Sigmoid colon (tissue), 7 donors: ENCODE measurements around the gene C1orf122. TPM values are rescaled to one million over a fixed set of nuclear protein-coding genes. Genes with fewer than 3 reads are reported as not detected.
A peak's percentile ranks its signal among the peaks of the same experiment; 100 is the strongest.

Source experiments
- DNase-seq: peaks from one replicate; pipeline ENCODE4 v3.0.0-alpha.2; 2019
- H3K27ac ChIP-seq, 4 donors: fragments of 200-600 bp; sonication (generic); one replicate each; pipeline ENCODE4 v1.5.1; 2016 to 2019; ENCODE audit warnings: mild to moderate bottlenecking in 1 of 4
- H3K27me3 ChIP-seq, 3 donors: fragments of 200-600 bp; sonication (generic); one replicate each; pipeline ENCODE4 v1.5.1; 2019; ENCODE audit warnings: mild to moderate bottlenecking in 1 of 3
- H3K36me3 ChIP-seq, 4 donors: fragments of 200-600 bp; sonication (generic); one replicate each; pipeline ENCODE4 v1.5.1; 2016 to 2019
- H3K4me1 ChIP-seq, 4 donors: fragments of 200-600 bp; sonication (generic); one replicate each; pipeline ENCODE4 v1.5.1; 2017 to 2019
- H3K4me3 ChIP-seq, 4 donors: fragments of 200-600 bp; sonication (generic); one replicate each; pipeline ENCODE4 v1.5.1; 2017 to 2019; ENCODE audit warnings: mild to moderate bottlenecking in 2 of 4, moderate library complexity in 1 of 4
- H3K9me3 ChIP-seq, 4 donors: fragments of 200-600 bp in 3 of 4; sonication (generic) in 3 of 4; one replicate each; pipeline versions ENCODE4 v1.5.1 to v1.6.1; 2013 to 2019
- EP300 ChIP-seq, 4 donors: sonication (generic); formaldehyde crosslinking; IDR thresholded peaks; one replicate each; pipeline ENCODE4 v1.6.1; 2017; ENCODE audit warnings: antibody characterized with exemption in 4 of 4
- POLR2A ChIP-seq, 2 donors: fragments of 450-650 bp; IDR thresholded peaks; one replicate each; pipeline ENCODE4 v1.6.1; 2016; ENCODE audit warnings: antibody characterized with exemption in 2 of 2, mild to moderate bottlenecking in 2 of 2, moderate library complexity in 2 of 2
- POLR2AphosphoS5 ChIP-seq, 4 donors: sonication (generic); formaldehyde crosslinking; IDR thresholded peaks; one replicate each; pipeline ENCODE4 v1.6.1; 2017; ENCODE audit warnings: antibody characterized with exemption in 4 of 4
- WGBS, 2 donors: extraction: QIAGEN DNeasy Blood & Tissue Kit; methylation state at CpG; one replicate each; pipeline ENCODE4 v1.1.7; 2013; 5-methylcytosine and 5-hydroxymethylcytosine counted together
- intact Hi-C: fragments of 100-400 bp; cut with DNase I; formaldehyde crosslinking; loops from one replicate; pipeline ENCODE4 v1.15.1; 2023
- polyA plus RNA-seq, 3 donors: library from polyadenylated mRNA; stranded (reverse); fragments of 200-250 nt; gene quantifications; one replicate each; pipeline ENCODE4 v1.2.3, GENCODE V29; 2013
- total RNA-seq, 4 donors: library from RNA; depleted of rRNA; stranded (reverse); fragments of >200 nt; gene quantifications; one replicate each; pipeline ENCODE4 v1.1.0, GENCODE V29; 2016
- TF ChIP-seq, protein P1 (sequence below), 4 experiments: fragments of 450-650 bp in 3 of 4; fragments of 200-600 bp in 1 of 4; IDR thresholded peaks; one replicate each; pipeline ENCODE4 v1.5.1; 2016 to 2019; ENCODE audit warnings: antibody characterized with exemption in 4 of 4, mild to moderate bottlenecking in 3 of 4, moderate library complexity in 2 of 4
- donor health status: healthy with polysubstance abuse.
- donor health status: Bipolar disorder and iron deficiency.
- donor health status: healthy.

Gene C1orf122
- total and polyA plus RNA-seq, 7 donors = 43.2 to 105 (median 61.9) TPM

DNA sequence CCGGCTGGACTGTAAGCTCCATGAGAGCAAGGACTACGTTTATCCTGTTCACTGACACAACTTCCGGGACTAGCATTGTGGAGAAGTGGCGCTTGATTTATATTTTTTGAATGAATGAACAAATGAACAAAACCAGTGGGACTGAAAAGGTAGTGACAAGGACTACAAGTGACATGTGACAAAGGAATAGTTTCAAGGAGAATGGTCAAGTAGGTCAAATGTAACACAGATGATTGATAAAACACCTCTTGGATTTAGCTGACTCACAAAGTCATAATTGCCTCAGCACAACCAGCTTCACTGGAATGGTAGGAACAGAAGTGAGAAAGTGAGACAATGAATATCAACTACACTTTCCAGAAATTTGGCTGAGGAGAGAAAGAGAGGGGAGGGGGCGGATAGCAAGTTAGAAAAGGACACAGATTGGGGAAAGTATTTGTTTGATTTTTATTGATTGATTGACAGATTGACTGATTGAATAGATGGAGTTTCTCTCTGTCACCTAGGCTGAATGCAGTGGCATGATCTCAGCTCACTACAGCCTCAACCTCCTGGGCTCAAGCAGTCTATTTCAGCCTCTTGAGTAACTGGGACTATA is 37.6 kb downstream of the C1orf122 start:
- Histone ChIP-seq H3K27me3 (no peaks in the 10 kb centered on the region), H3K9me3 (no peaks in the 10 kb centered on the region), H3K4me1 (peaks cover 0 to 13% (median 3%) of the 10 kb centered on the region in 4 donors), H3K27ac (no peak overlapping the region), H3K36me3 (peaks cover 0 to under 1% (median 0%) of the 10 kb centered on the region in 4 donors), H3K4me3 (no peak overlapping the region)
- no peak for DNase-seq
- intact Hi-C loops = no loop called here
- WGBS, 2 donors = 86 to 91% methylated on average over 5 of the region's 5 CpGs
- TF ChIP-seq POLR2A (IDR thresholded peaks at IDR 0.05) = no peak
- TF ChIP-seq POLR2AphosphoS5 (IDR thresholded peaks at IDR 0.05) = no peak
- no peak for TF ChIP-seq EP300 (IDR thresholded peaks at IDR 0.05)
- TF ChIP-seq, protein P1, sequence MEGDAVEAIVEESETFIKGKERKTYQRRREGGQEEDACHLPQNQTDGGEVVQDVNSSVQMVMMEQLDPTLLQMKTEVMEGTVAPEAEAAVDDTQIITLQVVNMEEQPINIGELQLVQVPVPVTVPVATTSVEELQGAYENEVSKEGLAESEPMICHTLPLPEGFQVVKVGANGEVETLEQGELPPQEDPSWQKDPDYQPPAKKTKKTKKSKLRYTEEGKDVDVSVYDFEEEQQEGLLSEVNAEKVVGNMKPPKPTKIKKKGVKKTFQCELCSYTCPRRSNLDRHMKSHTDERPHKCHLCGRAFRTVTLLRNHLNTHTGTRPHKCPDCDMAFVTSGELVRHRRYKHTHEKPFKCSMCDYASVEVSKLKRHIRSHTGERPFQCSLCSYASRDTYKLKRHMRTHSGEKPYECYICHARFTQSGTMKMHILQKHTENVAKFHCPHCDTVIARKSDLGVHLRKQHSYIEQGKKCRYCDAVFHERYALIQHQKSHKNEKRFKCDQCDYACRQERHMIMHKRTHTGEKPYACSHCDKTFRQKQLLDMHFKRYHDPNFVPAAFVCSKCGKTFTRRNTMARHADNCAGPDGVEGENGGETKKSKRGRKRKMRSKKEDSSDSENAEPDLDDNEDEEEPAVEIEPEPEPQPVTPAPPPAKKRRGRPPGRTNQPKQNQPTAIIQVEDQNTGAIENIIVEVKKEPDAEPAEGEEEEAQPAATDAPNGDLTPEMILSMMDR (IDR thresholded peaks at IDR 0.05) = no peak

DNA sequence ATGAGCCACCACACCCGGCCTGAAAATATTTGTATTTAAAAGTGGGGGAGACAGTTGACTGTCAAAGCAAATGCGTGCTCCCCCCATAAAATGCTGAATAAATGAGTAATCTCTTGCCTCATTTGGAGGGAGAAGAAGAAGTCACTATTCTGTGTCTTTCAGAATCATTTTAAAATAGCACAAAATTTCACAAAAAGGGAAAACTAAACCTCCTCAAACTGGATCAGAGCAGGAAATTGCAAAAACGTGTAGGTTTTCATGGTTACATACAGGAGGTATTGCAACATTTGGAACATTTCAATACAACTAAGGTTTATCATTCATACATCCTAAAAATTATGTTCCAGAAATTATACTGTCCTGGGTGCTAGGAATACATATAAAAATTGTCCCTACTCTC is 38.2 kb downstream of the C1orf122 start:
- no peak for DNase-seq
- H3K27ac ChIP-seq = no peak overlapping the region
- H3K36me3 ChIP-seq = no peaks in the 10 kb centered on the region
- H3K4me1 ChIP-seq = peaks cover 0 to 19% (median 6%) of the 10 kb centered on the region in 4 donors
- no peak overlapping the region for H3K4me3 ChIP-seq
- no peak for TF ChIP-seq EP300 (IDR thresholded peaks at IDR 0.05)
- H3K27me3 ChIP-seq = no peaks in the 10 kb centered on the region
- intact Hi-C loops = no loop called here
- 66% methylated on average over 3 of the region's 3 CpGs for WGBS, 2 donors
- no peaks in the 10 kb centered on the region for H3K9me3 ChIP-seq

DNA sequence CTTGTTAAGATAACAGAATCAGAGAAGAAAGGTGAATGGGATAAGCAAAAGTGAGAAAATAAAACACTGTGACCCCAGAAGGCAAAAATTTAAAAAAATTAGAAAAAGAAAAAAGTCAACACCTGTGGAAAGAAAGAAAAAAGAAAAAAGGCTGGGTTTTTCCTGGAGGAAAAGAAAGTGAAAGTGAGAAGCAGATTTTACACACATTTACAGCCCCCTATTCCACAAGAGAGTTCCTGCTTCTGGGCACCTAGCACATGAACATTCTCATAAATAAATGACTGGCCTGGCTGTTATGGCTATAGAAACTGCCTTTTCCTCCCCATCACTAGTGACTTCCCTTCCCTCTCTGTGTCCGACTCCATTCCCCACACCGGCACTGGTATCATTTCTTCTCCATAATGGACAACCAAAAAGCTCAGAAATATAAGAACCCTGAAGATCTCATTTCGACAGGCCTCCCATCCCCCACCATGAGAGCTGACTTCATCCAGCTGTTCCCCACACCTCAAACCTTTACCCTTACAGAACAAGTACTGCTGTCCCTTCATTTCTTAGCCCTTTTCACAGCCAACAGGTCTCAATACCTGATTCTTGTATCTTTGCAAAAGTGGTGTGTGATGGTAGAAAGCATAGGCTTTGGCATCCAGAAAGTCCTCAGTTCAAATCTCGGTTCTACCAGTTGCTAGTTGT is 39.2 kb downstream of the C1orf122 start:
- TF ChIP-seq EP300 (IDR thresholded peaks at IDR 0.05) (no peak), POLR2A (IDR thresholded peaks at IDR 0.05) (no peak), POLR2AphosphoS5 (IDR thresholded peaks at IDR 0.05) (no peak)
- TF ChIP-seq, protein P1 (IDR thresholded peaks at IDR 0.05) = no peak
- WGBS, 2 donors = 35 to 41% methylated on average over 4 of the region's 4 CpGs
- intact Hi-C loops = no loop called here
- Histone ChIP-seq H3K4me1 (peaks cover 0 to 27% (median 9%) of the 10 kb centered on the region in 4 donors), H3K4me3 (no peak overlapping the region), H3K27me3 (no peaks in the 10 kb centered on the region), H3K36me3 (no peaks in the 10 kb centered on the region), H3K9me3 (no peaks in the 10 kb centered on the region), H3K27ac (no peak overlapping the region)
- no peak for DNase-seq

DNA sequence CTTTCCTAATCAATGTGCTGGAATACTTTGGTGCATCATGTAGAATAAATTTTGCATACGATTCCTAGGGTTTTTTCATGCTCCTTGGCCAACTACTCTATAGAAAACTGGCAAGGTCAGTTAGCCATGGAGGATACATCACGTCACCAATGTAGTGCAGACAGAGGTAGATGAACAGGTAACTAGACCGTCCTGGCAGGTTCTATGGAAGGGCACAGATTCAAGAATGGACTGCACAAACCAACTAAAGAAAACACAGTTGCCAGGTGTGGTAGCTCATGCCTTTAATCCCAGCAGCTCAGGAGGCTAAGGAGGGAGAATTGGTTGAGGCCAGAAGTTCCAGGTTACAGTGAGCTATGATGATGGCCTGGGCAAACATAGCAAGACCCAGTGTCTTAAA is 41.9 kb downstream of the C1orf122 start:
- peaks cover 0 to 39% (median 25%) of the 10 kb centered on the region in 4 donors for H3K4me1 ChIP-seq
- no peak overlapping the region for H3K4me3 ChIP-seq
- no peak overlapping the region for H3K27ac ChIP-seq
- TF ChIP-seq POLR2AphosphoS5 (IDR thresholded peaks at IDR 0.05) = no peak
- H3K27me3 ChIP-seq = no peaks in the 10 kb centered on the region
- intact Hi-C loops = no loop called here
- no peak for DNase-seq
- 96 to 97% methylated on average over 3 of the region's 3 CpGs for WGBS, 2 donors
- H3K36me3 ChIP-seq = peaks cover 0 to 8% (median 0%) of the 10 kb centered on the region in 4 donors
- no peaks in the 10 kb centered on the region for H3K9me3 ChIP-seq

DNA sequence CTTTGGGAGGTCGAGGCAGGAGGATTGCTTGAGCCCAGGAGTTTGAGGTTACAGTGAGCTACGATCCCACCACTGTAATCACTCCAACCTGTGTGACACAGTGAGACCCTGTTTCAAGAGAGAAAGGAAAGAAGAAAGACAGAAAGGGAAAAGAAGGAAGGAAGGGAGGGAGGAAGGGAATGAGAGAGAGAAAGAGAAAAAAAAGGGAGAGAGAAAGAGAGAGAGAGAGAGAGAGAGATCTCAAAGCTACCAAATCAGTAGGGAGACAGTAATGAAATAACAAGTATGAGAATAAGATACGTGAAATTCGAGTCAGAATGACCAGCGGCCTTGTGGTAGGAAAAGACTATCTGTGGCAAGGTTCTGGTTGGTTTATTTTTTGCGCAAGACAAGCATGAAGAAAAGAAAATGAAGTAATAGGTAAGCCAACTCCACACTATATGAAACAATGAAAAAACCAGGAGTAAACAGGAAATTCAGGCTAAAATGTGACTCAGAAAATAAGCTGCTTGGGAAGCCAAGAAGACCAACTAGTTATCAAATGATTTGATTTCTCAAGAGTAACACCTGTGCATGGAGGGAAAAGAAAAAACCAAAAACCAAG is 42.9 kb downstream of the C1orf122 start:
- no peak for TF ChIP-seq EP300 (IDR thresholded peaks at IDR 0.05)
- TF ChIP-seq, protein P1 (IDR thresholded peaks at IDR 0.05) = no peak
- TF ChIP-seq POLR2AphosphoS5 (IDR thresholded peaks at IDR 0.05) = no peak
- TF ChIP-seq POLR2A (IDR thresholded peaks at IDR 0.05) = no peak
- WGBS, 2 donors = 85 to 92% methylated on average over 6 of the region's 6 CpGs
- Histone ChIP-seq H3K27me3 (no peaks in the 10 kb centered on the region), H3K4me1 (peaks cover 0 to 47% (median 33%) of the 10 kb centered on the region in 4 donors), H3K4me3 (no peak overlapping the region), H3K27ac (peak overlapping the region in 1 of 4 donors; percentile 34), H3K9me3 (no peaks in the 10 kb centered on the region), H3K36me3 (peaks cover 0 to 17% (median 0%) of the 10 kb centered on the region in 4 donors)
- DNase-seq = no peak
- intact Hi-C loops = no loop called here
